Central memory CD8-positive, alpha-beta T cell (primary cell): ENCODE measurements around the gene CLIC3.

Experiments used
- ATAC-seq: fragments of 150-1000 bp; cut with Tn5 transposase; replicated peaks from 2 replicates; pipeline ENCODE4 v1.10.0; 2022; ENCODE audit warnings: mild to moderate bottlenecking, moderate FRiP score, moderate number of reproducible peaks; ENCODE audit not compliant: poor library complexity, severe bottlenecking; ENCODE audit errors: extremely low read depth
- DNase-seq, 2 donors: peaks; one replicate each; pipeline ENCODE4 v3.0.0; 2021; ENCODE audit warnings: low spot score in 2 of 2
- H3K27ac Mint-ChIP-seq: one replicate; pipeline ENCODE4 v1.8.0; 2022; ENCODE audit warnings: low read depth, mild to moderate bottlenecking, moderate library complexity, mixed read lengths
- H3K27me3 Mint-ChIP-seq: one replicate; pipeline ENCODE4 v1.8.0; 2022; ENCODE audit warnings: mixed read lengths
- H3K36me3 Mint-ChIP-seq: one replicate; pipeline ENCODE4 v1.8.0; 2022; ENCODE audit warnings: mild to moderate bottlenecking, moderate library complexity, mixed read lengths; ENCODE audit not compliant: insufficient read depth
- H3K4me1 Mint-ChIP-seq: one replicate; pipeline ENCODE4 v1.8.0; 2022; ENCODE audit warnings: mixed read lengths
- H3K4me3 Mint-ChIP-seq: one replicate; pipeline ENCODE4 v1.8.0; 2022; ENCODE audit warnings: mild to moderate bottlenecking, moderate library complexity, mixed read lengths
- H3K9me3 Mint-ChIP-seq: one replicate; pipeline ENCODE4 v1.8.0; 2022; ENCODE audit warnings: mixed read lengths

CLIC3 gene

DNA sequence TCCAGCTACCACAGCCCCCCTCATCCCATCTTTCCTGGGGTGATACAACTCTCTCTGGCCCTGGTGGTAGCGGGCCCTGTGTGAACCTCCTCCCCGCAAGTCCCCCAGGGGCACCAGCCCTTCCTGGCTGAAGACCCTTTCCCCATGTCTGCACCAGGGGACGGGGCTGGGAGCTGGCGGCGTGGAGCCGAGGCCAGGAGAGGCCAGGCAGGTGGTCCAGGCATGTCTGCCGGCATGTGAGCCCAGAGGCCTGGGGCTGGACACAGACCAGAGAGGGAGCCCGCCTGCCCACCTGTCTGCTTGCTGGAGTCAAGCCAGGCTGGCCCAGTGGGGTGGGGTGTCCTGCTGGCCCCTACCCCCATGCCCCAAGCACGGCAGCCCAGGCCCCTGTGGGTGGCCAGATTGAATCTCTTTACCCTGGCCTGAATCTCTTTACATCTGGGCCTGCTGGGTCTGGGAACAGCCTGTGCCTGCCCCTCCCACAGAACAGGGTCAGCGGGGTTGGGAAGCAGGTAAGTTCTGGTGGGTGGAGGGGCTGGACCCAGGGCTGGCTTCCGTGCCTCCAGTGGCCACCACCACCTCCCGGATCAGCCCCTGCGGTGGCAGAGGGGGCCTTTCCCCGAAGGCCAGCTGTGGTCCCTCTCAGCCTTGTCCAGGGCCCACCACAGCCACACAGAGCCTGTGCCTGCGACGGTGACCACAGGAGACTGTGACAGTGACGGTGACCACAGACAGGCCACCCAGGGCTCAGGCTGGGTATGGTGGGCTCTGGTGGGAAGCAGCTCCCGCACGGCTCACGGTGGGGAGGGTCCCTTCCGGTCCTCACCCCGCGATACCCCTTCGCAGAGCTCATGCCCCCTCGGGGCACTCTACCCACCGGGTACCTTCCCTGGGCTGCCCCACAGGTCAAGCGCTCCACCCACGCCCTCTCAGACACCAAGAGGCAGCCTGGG, 37.2 kb downstream of the CLIC3 start:
- H3K9me3 Mint-ChIP-seq, result no peaks in the 10 kb centered on the region
- H3K27ac Mint-ChIP-seq, result peak overlapping the region; percentile 87
- H3K4me1 Mint-ChIP-seq, result peaks cover 56% of the 10 kb centered on the region
- peak overlapping the region; percentile 76 for H3K4me3 Mint-ChIP-seq
- DNase-seq (no peak), ATAC-seq (no peak)
- H3K36me3 Mint-ChIP-seq, result peaks cover 2% of the 10 kb centered on the region
- no peaks in the 10 kb centered on the region for H3K27me3 Mint-ChIP-seq

DNA sequence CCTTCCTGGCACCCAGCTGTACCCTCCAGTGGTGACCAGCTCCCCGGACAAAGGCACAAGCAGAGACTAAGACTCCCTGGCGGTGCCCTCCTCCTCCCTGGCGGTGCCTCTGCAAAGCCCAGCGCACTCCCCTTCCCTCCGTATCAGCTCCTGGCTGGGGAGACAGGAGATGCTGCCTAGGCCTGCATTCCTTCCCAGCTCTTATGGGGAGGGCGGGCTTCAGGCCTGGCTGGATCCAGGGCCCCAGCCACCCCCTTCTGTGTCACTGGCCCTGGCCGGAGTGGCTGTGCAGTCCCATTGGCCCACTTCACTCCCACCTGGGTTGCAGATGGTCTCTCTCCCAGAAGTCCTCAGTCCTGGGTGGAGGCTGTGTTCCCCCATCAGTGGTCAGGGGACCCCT, 37.9 kb downstream of the CLIC3 start:
- H3K4me3 Mint-ChIP-seq, result no peak overlapping the region
- H3K36me3 Mint-ChIP-seq, result peaks cover 2% of the 10 kb centered on the region
- no peaks in the 10 kb centered on the region for H3K9me3 Mint-ChIP-seq
- peaks cover 56% of the 10 kb centered on the region for H3K4me1 Mint-ChIP-seq
- no peak overlapping the region for H3K27ac Mint-ChIP-seq
- no peak for DNase-seq
- no peaks in the 10 kb centered on the region for H3K27me3 Mint-ChIP-seq
- ATAC-seq, result no peak

DNA sequence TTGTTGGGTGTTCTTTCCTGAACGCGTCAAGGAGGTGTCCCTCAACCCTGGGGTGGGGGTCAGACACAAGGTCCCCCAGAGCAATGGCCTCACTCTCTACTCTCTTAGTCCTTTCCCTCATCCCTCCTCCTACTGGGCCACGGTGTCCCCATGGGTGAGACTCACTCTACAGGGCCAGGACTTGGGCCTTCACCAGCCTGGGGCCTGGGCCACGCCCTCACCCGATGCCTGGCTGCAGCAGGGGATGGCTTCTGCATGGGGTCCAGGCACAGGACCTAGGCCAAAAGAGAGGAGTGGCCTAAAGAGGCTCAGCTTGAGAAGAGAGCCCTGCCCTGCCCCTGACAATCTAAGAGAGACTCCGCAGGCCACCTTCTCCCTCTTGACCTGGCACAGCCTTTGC, 38.5 kb downstream of the CLIC3 start:
- no peak overlapping the region for H3K4me3 Mint-ChIP-seq
- peaks cover 51% of the 10 kb centered on the region for H3K4me1 Mint-ChIP-seq
- H3K27me3 Mint-ChIP-seq, result no peaks in the 10 kb centered on the region
- ATAC-seq (no peak), DNase-seq (no peak)
- no peak overlapping the region for H3K27ac Mint-ChIP-seq
- peaks cover 2% of the 10 kb centered on the region for H3K36me3 Mint-ChIP-seq
- no peaks in the 10 kb centered on the region for H3K9me3 Mint-ChIP-seq

DNA sequence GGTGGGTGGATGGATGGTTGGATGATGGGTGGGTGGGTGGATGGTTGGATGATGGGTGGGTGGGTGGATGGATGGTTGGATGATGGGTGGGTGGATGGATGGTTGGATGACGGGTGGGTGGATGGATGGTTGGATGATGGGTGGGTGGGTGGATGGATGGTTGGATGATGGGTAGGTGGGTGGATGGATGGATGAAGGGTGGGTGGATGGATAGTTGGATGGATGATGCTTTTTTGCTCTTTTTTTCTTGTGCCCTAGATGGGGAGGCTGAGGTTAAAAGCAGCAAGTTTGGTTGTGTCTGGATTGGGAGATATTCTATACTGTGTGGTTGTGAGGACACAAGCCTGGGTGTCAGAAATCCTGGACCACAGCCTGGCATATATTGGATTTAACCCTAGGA, 38.9 kb downstream of the CLIC3 start:
- no peak for ATAC-seq
- Mint-ChIP-seq H3K9me3 (no peaks in the 10 kb centered on the region), H3K36me3 (peaks cover 2% of the 10 kb centered on the region), H3K4me1 (peaks cover 47% of the 10 kb centered on the region), H3K27ac (no peak overlapping the region), H3K27me3 (no peaks in the 10 kb centered on the region), H3K4me3 (no peak overlapping the region)
- DNase-seq, result no peak

DNA sequence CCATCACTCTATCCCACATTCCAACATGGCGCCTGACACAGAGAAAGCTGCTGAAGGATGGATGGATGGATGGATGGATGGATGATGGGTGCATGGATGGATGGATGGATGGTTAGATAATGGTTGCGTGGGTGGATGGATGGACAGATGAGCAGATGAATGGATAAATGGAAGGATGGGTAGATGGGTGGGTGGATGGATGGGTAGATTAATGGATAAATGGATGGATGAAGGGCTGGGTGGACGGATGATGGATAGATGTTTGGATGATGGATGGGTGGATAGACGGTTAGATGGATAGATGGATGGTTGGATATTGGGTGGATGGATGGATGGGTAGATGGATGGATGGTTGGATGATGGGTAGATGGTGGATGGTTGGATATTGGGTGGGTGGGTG, 39.8 kb downstream of the CLIC3 start:
- peaks cover 2% of the 10 kb centered on the region for H3K36me3 Mint-ChIP-seq
- peaks cover 40% of the 10 kb centered on the region for H3K4me1 Mint-ChIP-seq
- DNase-seq (no peak), ATAC-seq (no peak)
- no peaks in the 10 kb centered on the region for H3K9me3 Mint-ChIP-seq
- H3K27me3 Mint-ChIP-seq, result no peaks in the 10 kb centered on the region
- H3K27ac Mint-ChIP-seq, result no peak overlapping the region
- H3K4me3 Mint-ChIP-seq, result no peak overlapping the region

DNA sequence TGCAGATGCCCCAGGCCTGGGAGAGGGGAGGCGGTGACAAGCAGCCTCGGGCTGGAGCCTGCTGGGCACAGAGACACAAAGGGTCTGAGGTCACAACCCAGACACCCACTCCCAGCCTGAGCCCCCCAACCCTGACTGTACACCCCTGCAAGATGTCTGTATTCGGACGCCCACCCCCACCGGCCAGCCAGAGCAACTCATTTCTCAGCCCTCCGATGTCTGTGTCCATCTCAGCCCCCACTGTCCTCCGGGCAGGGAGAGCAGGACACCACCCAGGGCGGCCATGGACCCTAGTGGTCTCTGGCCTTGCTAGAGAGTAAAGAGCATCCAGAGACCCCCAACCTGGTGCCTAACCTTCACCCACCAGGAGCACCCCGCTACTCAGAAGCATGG, 40.4 kb downstream of the CLIC3 start:
- Mint-ChIP-seq H3K4me1 (peaks cover 35% of the 10 kb centered on the region), H3K27me3 (no peaks in the 10 kb centered on the region), H3K27ac (no peak overlapping the region), H3K9me3 (no peaks in the 10 kb centered on the region), H3K4me3 (no peak overlapping the region), H3K36me3 (peaks cover 2% of the 10 kb centered on the region)
- DNase-seq, result no peak
- no peak for ATAC-seq

DNA sequence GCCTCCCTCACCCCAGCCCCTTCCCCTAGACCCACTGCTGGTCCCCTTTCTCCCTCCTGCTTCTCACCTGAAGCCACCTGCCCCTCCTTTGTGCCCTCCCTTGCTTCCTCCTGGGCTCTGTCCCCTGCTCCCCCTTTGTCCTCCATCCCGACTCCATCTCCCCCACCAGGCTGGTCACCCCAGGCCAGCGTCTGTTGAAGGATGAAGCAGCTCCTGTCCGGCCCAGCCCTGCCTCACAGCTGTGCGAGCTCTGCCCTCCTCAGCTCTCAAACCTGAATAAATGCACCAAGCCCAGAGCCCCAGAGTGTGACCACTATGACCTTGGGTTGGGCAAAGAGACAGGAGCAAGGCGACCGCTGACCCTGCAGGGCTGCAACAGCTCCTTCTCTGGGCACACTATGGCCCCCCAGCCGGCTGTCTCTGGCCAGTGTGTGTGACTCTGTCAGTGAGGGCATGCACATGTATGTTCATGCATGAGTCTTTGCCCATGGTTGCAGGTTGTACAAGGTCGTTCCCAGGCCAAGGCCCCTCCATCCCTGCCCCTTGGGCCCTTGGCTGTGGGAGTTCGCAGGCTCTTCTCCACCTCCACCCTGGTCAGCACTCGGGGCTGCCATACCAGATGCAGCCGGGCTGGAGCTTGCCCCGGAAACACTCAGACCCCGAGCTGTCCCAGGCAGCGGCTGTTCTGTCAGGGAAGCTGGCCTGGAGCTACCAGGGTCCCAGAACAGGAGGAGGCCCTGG, 41.0 kb downstream of the CLIC3 start:
- DNase-seq (no peak), ATAC-seq (no peak)
- Mint-ChIP-seq H3K4me3 (no peak overlapping the region), H3K36me3 (peaks cover under 1% of the 10 kb centered on the region), H3K27ac (no peak overlapping the region), H3K27me3 (no peaks in the 10 kb centered on the region), H3K4me1 (peaks cover 31% of the 10 kb centered on the region), H3K9me3 (no peaks in the 10 kb centered on the region)

DNA sequence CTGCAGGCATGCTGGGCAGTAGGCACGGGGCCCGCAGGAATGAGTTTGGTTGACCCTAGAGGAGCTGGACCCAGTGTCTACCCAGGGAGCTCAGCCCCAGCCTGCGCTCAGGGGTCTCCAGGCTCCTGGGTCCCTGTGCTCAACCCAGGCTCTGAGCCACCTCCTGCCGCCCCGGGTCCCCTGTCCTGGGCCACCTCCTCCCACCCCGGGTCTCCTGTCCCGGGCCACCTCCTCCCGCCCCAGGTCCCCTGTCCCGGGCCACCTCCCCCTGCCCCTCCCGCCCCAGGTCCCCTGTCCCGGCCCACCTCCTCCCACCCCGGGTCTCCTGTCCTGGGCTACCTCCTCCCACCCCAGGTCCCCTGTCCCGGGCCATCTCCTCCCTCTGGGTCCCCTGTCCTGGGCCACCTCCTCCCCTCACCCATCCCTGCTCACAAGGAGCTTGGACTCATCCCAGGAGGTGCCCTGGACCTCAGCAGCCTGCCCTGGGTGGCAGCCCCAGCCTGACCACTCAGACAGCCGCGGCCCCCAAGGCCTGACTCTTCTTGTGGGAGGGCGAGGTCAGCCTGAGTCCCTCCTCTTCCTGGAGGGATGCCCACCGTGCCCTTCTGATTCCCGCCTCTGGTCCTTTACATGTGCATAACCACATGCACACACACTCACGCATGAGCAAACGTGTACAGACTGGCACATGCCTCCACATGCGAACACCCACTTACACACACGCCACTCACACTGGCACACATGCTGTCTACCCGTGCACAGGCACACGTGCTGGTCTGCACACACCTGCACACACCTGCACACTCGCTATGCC, 41.9 kb downstream of the CLIC3 start:
- no peaks in the 10 kb centered on the region for H3K27me3 Mint-ChIP-seq
- no peak overlapping the region for H3K4me3 Mint-ChIP-seq
- no peaks in the 10 kb centered on the region for H3K9me3 Mint-ChIP-seq
- no peak overlapping the region for H3K27ac Mint-ChIP-seq
- no peak for ATAC-seq
- DNase-seq, result no peak
- H3K4me1 Mint-ChIP-seq, result peaks cover 31% of the 10 kb centered on the region
- peaks cover 5% of the 10 kb centered on the region for H3K36me3 Mint-ChIP-seq

DNA sequence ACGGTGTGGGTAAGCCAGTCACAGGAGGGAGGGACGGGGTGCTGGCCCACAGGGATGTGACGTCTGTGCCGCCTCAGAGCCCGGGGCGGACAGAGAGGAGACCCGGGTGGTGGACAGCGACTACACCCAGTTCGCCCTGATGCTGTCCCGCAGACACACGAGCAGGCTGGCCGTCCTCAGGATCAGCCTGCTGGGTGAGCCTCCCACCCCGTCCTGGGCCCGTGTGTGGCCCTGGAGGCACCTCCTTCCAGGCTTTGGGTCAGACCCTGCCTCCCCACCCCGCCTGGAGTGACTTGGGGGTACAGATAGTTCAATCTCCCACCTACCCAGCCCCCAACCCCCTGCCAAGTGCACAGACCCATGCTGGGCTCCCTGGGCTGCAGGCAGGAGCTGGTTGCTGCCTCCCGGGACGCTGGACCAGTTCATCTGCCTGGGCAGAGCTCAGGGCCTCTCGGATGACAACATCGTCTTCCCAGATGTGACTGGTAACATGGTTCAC, 42.5 kb downstream of the CLIC3 start:
- no peaks in the 10 kb centered on the region for H3K27me3 Mint-ChIP-seq
- DNase-seq (no peak), ATAC-seq (no peak)
- H3K9me3 Mint-ChIP-seq, result no peaks in the 10 kb centered on the region
- H3K4me1 Mint-ChIP-seq, result peaks cover 26% of the 10 kb centered on the region
- H3K27ac Mint-ChIP-seq, result no peak overlapping the region
- no peak overlapping the region for H3K4me3 Mint-ChIP-seq
- H3K36me3 Mint-ChIP-seq, result peaks cover 6% of the 10 kb centered on the region

DNA sequence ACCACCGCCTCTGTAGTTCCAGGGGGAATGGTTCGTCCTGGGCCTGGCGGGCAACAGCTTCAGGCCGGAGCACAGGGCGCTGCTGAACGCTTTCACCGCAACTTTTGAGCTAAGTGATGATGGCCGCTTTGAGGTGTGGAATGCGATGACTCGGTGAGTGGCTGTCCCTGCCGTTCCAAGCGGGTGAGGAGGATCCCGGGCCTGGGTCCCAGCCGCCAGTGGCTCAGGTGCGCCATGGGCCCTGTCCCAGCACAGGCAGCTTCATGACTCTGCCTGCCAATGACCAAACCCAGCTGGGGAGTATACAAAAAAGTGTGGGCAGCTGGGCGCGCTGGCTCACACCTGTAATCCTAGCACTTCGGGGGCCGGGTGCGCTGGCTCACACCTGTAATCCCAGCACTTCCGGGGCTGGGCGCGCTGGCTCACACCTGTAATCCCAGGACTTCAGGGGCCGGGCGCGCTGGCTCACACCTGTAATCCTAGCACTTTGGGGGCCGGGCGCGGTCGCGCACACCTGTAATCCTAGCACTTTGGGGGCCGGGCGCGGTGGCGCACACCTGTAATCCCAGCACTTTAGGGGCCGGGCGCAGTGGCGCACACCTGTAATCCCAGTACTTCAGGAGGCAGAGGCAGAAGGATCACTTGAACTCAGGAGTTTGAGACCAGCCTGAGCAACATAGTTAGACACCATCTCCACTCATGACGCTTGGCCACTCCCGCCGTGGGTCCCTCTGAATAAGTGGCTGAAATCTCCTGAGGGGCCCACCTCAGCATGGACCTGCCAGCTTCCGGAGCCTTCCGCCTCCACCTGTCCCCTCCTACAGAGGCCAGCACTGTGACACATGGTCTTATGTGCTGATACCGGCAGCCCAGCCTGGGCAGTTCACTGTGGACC, 43.2 kb downstream of the CLIC3 start:
- Mint-ChIP-seq H3K27me3 (no peaks in the 10 kb centered on the region), H3K36me3 (peaks cover 6% of the 10 kb centered on the region), H3K4me3 (no peak overlapping the region), H3K9me3 (no peaks in the 10 kb centered on the region), H3K27ac (no peak overlapping the region), H3K4me1 (peaks cover 19% of the 10 kb centered on the region)
- DNase-seq (no peak), ATAC-seq (no peak)

DNA sequence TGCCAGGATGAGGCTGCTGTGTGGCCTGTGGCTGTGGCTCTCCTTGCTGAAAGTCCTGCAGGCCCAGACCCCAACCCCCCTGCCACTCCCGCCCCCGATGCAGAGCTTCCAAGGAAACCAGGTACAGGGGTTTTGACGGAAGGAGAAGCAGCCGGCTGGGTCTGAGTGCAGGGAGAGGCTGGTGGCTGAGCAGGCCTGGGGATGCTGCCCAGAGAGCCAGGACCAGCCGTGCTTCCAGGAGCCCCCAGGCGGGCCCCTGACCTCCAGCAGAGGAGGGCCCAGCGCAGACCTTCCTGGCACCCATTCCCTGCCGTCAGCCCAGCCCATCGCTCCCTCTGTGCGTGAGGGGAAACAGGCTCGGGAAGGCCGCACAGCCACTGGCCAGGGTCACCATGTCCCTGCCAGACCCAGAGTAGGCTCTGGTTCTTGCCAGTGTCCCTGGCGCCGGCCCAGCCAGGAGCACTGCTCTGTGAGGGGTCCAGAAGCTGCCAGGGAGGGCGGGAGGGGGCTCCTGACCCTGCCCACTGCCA, 44.0 kb downstream of the CLIC3 start:
- H3K27ac Mint-ChIP-seq, result no peak overlapping the region
- H3K36me3 Mint-ChIP-seq, result peaks cover 6% of the 10 kb centered on the region
- no peak for DNase-seq
- H3K4me1 Mint-ChIP-seq, result peaks cover 13% of the 10 kb centered on the region
- H3K4me3 Mint-ChIP-seq, result no peak overlapping the region
- H3K27me3 Mint-ChIP-seq, result no peaks in the 10 kb centered on the region
- ATAC-seq, result no peak
- no peaks in the 10 kb centered on the region for H3K9me3 Mint-ChIP-seq
